OCI-M2 (cell line): ENCODE data around the gene SLC16A7.
"Not testable (repeated sequence)": the region's sequence is repeated elsewhere in the genome, so short reads cannot be mapped to it uniquely, and the experiment has no call there.

Source experiments
- DNase-seq: peaks from one replicate; lab custom pipeline; 2025; ENCODE audit not compliant: unreplicated experiment; lab: John Stamatoyannopoulos, UW

The SLC16A7 gene

GRCh38 chr12:59733200-59733599 is 137.4 kb downstream of the SLC16A7 start:
- DNase-seq = no peak

GRCh38 chr12:59734371-59734770 is 138.5 kb downstream of the SLC16A7 start:
- no peak for DNase-seq

GRCh38 chr12:59735231-59735630 is 139.4 kb downstream of the SLC16A7 start:
- no peak for DNase-seq

GRCh38 chr12:59736359-59736758 is 140.5 kb downstream of the SLC16A7 start:
- DNase-seq = no peak

- DNase-seq = peak; percentile 13
Measured at GRCh38 chr12:59736786-59737185, 141.0 kb downstream of the SLC16A7 start.

- DNase-seq = no peak
Measured at GRCh38 chr12:59737725-59738463, 142.1 kb downstream of the SLC16A7 start.

GRCh38 chr12:59742841-59743240 is 147.0 kb downstream of the SLC16A7 start:
- DNase-seq = no peak

GRCh38 chr12:59744564-59744963 is 148.7 kb downstream of the SLC16A7 start:
- no peak for DNase-seq

GRCh38 chr12:59751091-59751490 is 155.3 kb downstream of the SLC16A7 start:
- not testable (repeated sequence) for DNase-seq

GRCh38 chr12:59761542-59761941 is 165.7 kb downstream of the SLC16A7 start:
- no peak for DNase-seq

GRCh38 chr12:59763835-59764234 is 168.0 kb downstream of the SLC16A7 start:
- DNase-seq = no peak

GRCh38 chr12:59768031-59768430 is 172.2 kb downstream of the SLC16A7 start:
- DNase-seq = no peak

GRCh38 chr12:59780605-59781135 is 184.8 kb downstream of the SLC16A7 start:
- DNase-seq = no peak

GRCh38 chr12:59787610-59788009 is 191.8 kb downstream of the SLC16A7 start:
- no peak for DNase-seq

GRCh38 chr12:59792647-59793046 is 196.8 kb downstream of the SLC16A7 start:
- DNase-seq = no peak

- no peak for DNase-seq
Measured at GRCh38 chr12:59803735-59804134, 207.9 kb downstream of the SLC16A7 start.

GRCh38 chr12:59808317-59808910 is 212.6 kb downstream of the SLC16A7 start:
- DNase-seq = no peak

- DNase-seq = no peak
Measured at GRCh38 chr12:59811991-59812390, 216.2 kb downstream of the SLC16A7 start.

GRCh38 chr12:59812716-59813115 is 216.9 kb downstream of the SLC16A7 start:
- DNase-seq = no peak

GRCh38 chr12:59820594-59821011 is 224.8 kb downstream of the SLC16A7 start:
- DNase-seq = no peak

GRCh38 chr12:59823567-59823966 is 227.7 kb downstream of the SLC16A7 start:
- DNase-seq = no peak

GRCh38 chr12:59827767-59828166 is 231.9 kb downstream of the SLC16A7 start:
- no peak for DNase-seq
